ENCODE results near the gene MBD2.

GRCh38 chr18:54184836-54185235, 39.6 kb downstream of the MBD2 start:
- TF ChIP-seq EZH2phosphoT487 (IDR thresholded peaks at IDR 0.05; ENCODE audit: borderline replicate concordance, low read depth, low read length) (no peak), CTCF (conservative IDR thresholded peaks at IDR 0.05; ENCODE audit: low read length) (no peak)
